GM18870 (cell line): Measurements from ENCODE around the gene KLK5.

Source experiments
- ATAC-seq: cut with Tn5 transposase; IDR thresholded peaks from one replicate; pipeline ENCODE4 v1.9.1; 2021; ENCODE audit warnings: moderate library complexity; ENCODE audit not compliant: unreplicated experiment

Gene KLK5

DNA sequence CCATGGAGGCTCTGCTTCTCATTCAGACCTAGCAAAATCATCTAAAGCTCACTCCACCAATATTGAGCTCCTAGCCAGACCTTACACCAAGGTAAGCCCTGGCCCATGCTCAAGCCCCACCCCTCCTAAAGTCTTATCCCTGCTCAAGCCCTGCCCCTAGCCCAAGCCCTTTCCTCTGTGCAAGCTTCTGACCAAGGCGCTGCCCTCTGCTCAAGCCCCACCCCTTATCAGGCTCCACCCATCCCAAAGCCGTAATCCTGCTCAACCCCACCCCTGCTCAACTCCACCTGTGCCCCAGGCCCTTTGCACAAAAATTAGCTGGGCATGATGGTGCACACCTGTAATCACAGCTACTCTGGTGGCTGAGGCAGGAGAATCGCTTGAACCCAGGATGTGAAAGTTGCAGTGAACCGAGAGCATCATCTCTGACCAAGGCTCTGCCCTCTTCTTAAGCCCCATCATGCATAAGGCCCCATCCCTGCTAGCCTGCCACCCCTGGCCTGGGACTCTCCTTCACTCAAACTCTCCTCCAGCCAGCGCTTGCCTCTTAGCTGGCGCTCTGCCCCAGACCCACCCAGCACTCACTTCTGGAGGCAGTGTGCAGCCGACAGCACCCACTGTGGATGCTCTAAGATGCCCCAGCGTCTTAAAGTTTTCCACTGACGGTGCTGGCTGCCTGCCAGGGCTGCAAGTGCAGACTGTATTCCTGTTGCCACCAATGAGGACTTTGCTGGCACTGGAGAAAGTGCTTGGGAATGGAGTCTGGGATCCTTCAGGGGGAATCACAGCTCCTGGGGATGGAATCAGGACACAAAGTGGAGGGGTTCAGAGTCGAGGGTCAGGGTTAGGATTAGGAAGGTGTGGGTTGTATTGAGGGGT lies 58.1 kb downstream of the KLK5 start:
- no peak for ATAC-seq
